K562 (cell line): ENCODE measurements around the gene POLN. TPM values are rescaled to one million over a fixed set of nuclear protein-coding genes. Genes with fewer than 3 reads are reported as not detected.

ENCODE experiments used
- ATAC-seq: fragments of 200-7000 bp; cut with Tn5 transposase; 3 replicates; pipeline ENCODE4 v1.9.1; 2020; ENCODE audit warnings: moderate library complexity
- BruUV-seq: library from RNA; stranded (reverse); fragments of 400-500 nt; replicated peaks from 2 replicates; lab custom pipeline; 2021; lab: Mats Ljungman, UMichigan
- CTCF ChIA-PET: fragments of 300-600 bp; formaldehyde crosslinking; extraction: SDS; loops from one replicate; lab custom pipeline; 2021; ENCODE audit warnings: low intra/inter-chr PET ratio; lab: Yijun Ruan, JAX
- POLR2A ChIA-PET: fragments of 300-600, 350-650 bp; sonication (Branson Sonifier 250); formaldehyde crosslinking; extraction: SDS; loops from one replicate; lab custom pipeline; 2021; ENCODE audit warnings: antibody characterized with exemption, inconsistent platforms; lab: Yijun Ruan, JAX
- DNase-seq, 4 experiments: peaks; one replicate each; pipeline versions ENCODE4 v3.0.0 to v3.0.0-alpha.2; 2011 to 2018; ENCODE audit warnings: low spot score in 3 of 4, mixed read lengths in 3 of 4; ENCODE audit errors: extremely low read depth in 1 of 4
- FAIRE-seq: peaks from 2 replicates; lab custom pipeline; 2011; peaks lifted over from hg19 to GRCh38; lab: Jason Lieb, UNC
- H2AFZ ChIP-seq: 2 replicates; pipeline ENCODE4 v1.6.0; 2011; ENCODE audit warnings: low read depth, low read length, control low read depth, inconsistent platforms
- H3K27ac ChIP-seq: fragments of 200-600 bp; 3 replicates; pipeline ENCODE4 v1.8.0; 2011; ENCODE audit warnings: low read depth, mild to moderate bottlenecking, control low read depth, inconsistent platforms, low read length, moderate library complexity, mixed read lengths; ENCODE audit errors: extremely low read depth
- H3K27me3 ChIP-seq, 2 experiments: fragments of 300-600 bp in 1 of 2; 2 replicates in 1 of 2; 3 replicates in 1 of 2; pipeline versions ENCODE4 v1.6.0 to v1.8.0; 2011; ENCODE audit warnings: inconsistent platforms in 2 of 2, low read length in 2 of 2, mild to moderate bottlenecking in 1 of 2, mixed read lengths in 1 of 2, moderate library complexity in 1 of 2; ENCODE audit not compliant: control insufficient read depth in 2 of 2, insufficient read depth in 2 of 2
- H3K36me3 ChIP-seq: fragments of 300-600 bp; 3 replicates; pipeline ENCODE4 v1.8.0; 2011; ENCODE audit warnings: mild to moderate bottlenecking, low read length, inconsistent platforms; ENCODE audit not compliant: control insufficient read depth, insufficient read depth
- H3K4me1 ChIP-seq, 2 experiments: fragments of 200-600 bp in 1 of 2; replicated peaks in 1 of 2; 2 replicates in 1 of 2; 3 replicates in 1 of 2; pipeline versions ENCODE4 v1.5.1 to v1.8.0; 2011; ENCODE audit warnings: inconsistent platforms in 2 of 2, low read length in 2 of 2, mild to moderate bottlenecking in 1 of 2, mixed read lengths in 1 of 2, moderate library complexity in 1 of 2; ENCODE audit not compliant: control insufficient read depth in 2 of 2, insufficient read depth in 2 of 2
- H3K4me2 ChIP-seq: 2 replicates; pipeline ENCODE4 v1.6.1; 2011; ENCODE audit warnings: low read length, control low read depth, inconsistent platforms, mixed read lengths; ENCODE audit not compliant: insufficient read depth
- H3K4me3 ChIP-seq: fragments of 200-600 bp; sonication (generic), shearing (Covaris generic); 2 replicates; pipeline ENCODE4 v1.5.1; 2016; ENCODE audit warnings: control low read depth, inconsistent platforms
- H3K79me2 ChIP-seq: fragments of 200-600 bp; 3 replicates; pipeline ENCODE4 v1.8.0; 2011; ENCODE audit warnings: low read length, inconsistent platforms; ENCODE audit not compliant: control insufficient read depth, insufficient read depth
- H3K9ac ChIP-seq, 2 experiments: 2 replicates each; pipeline versions ENCODE4 v1.6.0 to v1.6.1; 2011; ENCODE audit warnings: low read depth in 2 of 2, low read length in 2 of 2, control low read depth in 1 of 2, inconsistent platforms in 1 of 2, mild to moderate bottlenecking in 1 of 2, mixed read lengths in 1 of 2; ENCODE audit not compliant: insufficient read depth in 1 of 2
- H3K9me1 ChIP-seq: one replicate; pipeline ENCODE4 v1.6.0; 2011; ENCODE audit warnings: inconsistent platforms, mild to moderate bottlenecking, low read length, moderate library complexity; ENCODE audit not compliant: control insufficient read depth, insufficient read depth
- H3K9me3 ChIP-seq: replicated peaks from 2 replicates; pipeline ENCODE4 v1.5.1; 2011; ENCODE audit warnings: low read depth, low read length, inconsistent platforms; ENCODE audit not compliant: control insufficient read depth, insufficient read depth
- H4K20me1 ChIP-seq: replicated peaks from 2 replicates; pipeline ENCODE4 v1.6.1; 2011; ENCODE audit warnings: low read length, inconsistent platforms, mixed read lengths; ENCODE audit not compliant: control insufficient read depth, insufficient read depth
- AFF4 ChIP-seq: sonication (generic); formaldehyde crosslinking; IDR thresholded peaks from 2 replicates; pipeline ENCODE4 v1.8.0; 2023; ENCODE audit warnings: mild to moderate bottlenecking, missing genetic modification reagents
- MIER1 ChIP-seq: fragments of 450-650 bp; IDR thresholded peaks from 2 replicates; pipeline ENCODE4 v1.6.1; 2016; ENCODE audit warnings: antibody characterized with exemption, mild to moderate bottlenecking, low read depth
- MLX ChIP-seq, 2 experiments: fragments of 450-650 bp in 1 of 2; sonication (generic) in 1 of 2; formaldehyde crosslinking; conservative IDR thresholded peaks; 2 replicates each; pipeline versions ENCODE4 v1.4.0 to v1.8.1; 2020 to 2022; ENCODE audit warnings: mild to moderate bottlenecking in 1 of 2, missing genetic modification reagents in 1 of 2
- NCOA6 ChIP-seq: fragments of 450-650 bp; IDR thresholded peaks from 2 replicates; pipeline ENCODE4 v1.6.1; 2017; ENCODE audit warnings: mild to moderate bottlenecking
- SMC3 ChIP-seq: conservative IDR thresholded peaks from 2 replicates; pipeline ENCODE4 v1.6.1; 2011; ENCODE audit warnings: low read depth, low read length, improper control_type of control experiment; ENCODE audit not compliant: insufficient read depth
- TCF7L2 ChIP-seq: fragments of 150-350 bp; IDR thresholded peaks from 2 replicates; pipeline ENCODE4 v1.6.1; 2016; ENCODE audit warnings: low read depth, mild to moderate bottlenecking, low read length, moderate library complexity
- YY1 ChIP-seq, 3 experiments: IDR thresholded peaks; 2 replicates each; pipeline ENCODE4 v1.6.1; 2011; ENCODE audit warnings: low read length in 2 of 3, mild to moderate bottlenecking in 2 of 3, moderate library complexity in 2 of 3, borderline replicate concordance in 1 of 3, control low read depth in 1 of 3, low read depth in 1 of 3; ENCODE audit not compliant: insufficient read depth in 3 of 3, insufficient replicate concordance in 2 of 3, control insufficient read depth in 1 of 3, insufficient read length in 1 of 3; ENCODE audit errors: extremely low read depth in 1 of 3
- ZNF146 ChIP-seq: IDR thresholded peaks from one replicate; pipeline ENCODE4 v1.6.1; 2018; ENCODE audit warnings: missing compliant biosample characterization; ENCODE audit not compliant: unreplicated experiment
- ZNF398 ChIP-seq: fragments of 250-450 bp; sonication (Bioruptor Pico); IDR thresholded peaks from 2 replicates; pipeline ENCODE4 v1.8.0; 2021; ENCODE audit warnings: moderate library complexity, mild to moderate bottlenecking, inconsistent platforms
- ZNF445 ChIP-seq: fragments of 250-450 bp; sonication (Bioruptor Pico); IDR thresholded peaks from 2 replicates; pipeline ENCODE4 v1.4.0; 2020; ENCODE audit warnings: low read depth, mild to moderate bottlenecking, moderate library complexity
- ZNF707 ChIP-seq: fragments of 250-450 bp; sonication (Bioruptor Pico); conservative IDR thresholded peaks from 2 replicates; pipeline ENCODE4 v1.8.0; 2022; ENCODE audit warnings: inconsistent platforms, mild to moderate bottlenecking, moderate library complexity
- ZNF766 ChIP-seq: fragments of 200-800 bp; sonication (Bioruptor generic); conservative IDR thresholded peaks from 2 replicates; pipeline ENCODE4 v1.6.1; 2016; ENCODE audit warnings: missing genetic modification characterization, missing compliant biosample characterization
- ZNF77 ChIP-seq: fragments of 250-450 bp; sonication (Bioruptor Pico); IDR thresholded peaks from 2 replicates; pipeline ENCODE4 v1.5.0; 2020
- WGBS: fragments of 100-300 bp; shearing (Covaris generic); methylation state at CpG from one replicate; pipeline ENCODE4 v1.1.6; 2016; ENCODE audit warnings: low coverage, mixed read lengths; ENCODE audit not compliant: insufficient coverage; ENCODE audit errors: missing lambda C conversion rate; 5-methylcytosine and 5-hydroxymethylcytosine counted together
- in situ Hi-C: fragments of 300-500 bp; cut with MboI; formaldehyde crosslinking; loops from 4 replicates; pipeline ENCODE4 v1.15.0; 2018; ENCODE audit warnings: inconsistent platforms, mixed read lengths
- intact Hi-C: fragments of 100-400 bp; cut with micrococcal nuclease; formaldehyde crosslinking; loops from 2 replicates; pipeline ENCODE4 v1.14.2; 2022
- polyA plus RNA-seq, 8 experiments: library from polyadenylated mRNA; depleted of rRNA in 4 of 8; stranded (reverse) in 5 of 8; unstranded in 3 of 8; fragments of >200 nt; fragmentation: Nextera tagmentation in 2 of 8; fragmentation: Illumina TruSeq in 1 of 8; extraction: Ambion mirVana in 2 of 8; extraction: Trizol in 1 of 8; gene quantifications; 2 replicates each; pipeline versions ENCODE4 v1.2.1 to v1.2.3, GENCODE V29; 2011 to 2014; ENCODE audit warnings: inconsistent platforms in 1 of 8, missing spikeins in 1 of 8
- total RNA-seq, 7 experiments: library from RNA; depleted of rRNA in 6 of 7; stranded (reverse); fragments of >200 nt in 6 of 7; fragmentation: Illumina TruSeq in 2 of 7; extraction: Trizol in 2 of 7; gene quantifications; 2 replicates each; pipeline versions ENCODE4 v1.2.1 to v1.2.3, GENCODE V29; 2011 to 2021; ENCODE audit warnings: low replicate concordance in 1 of 7

The POLN gene
- total and polyA plus RNA-seq, 9 of the 15 experiments (the other 6 are each of a cell fraction or from before 2014, with no cell fraction given): 0.08 to 0.91 (median 0.32) TPM

GRCh38 chr4:2287594-2287915 lies 45.6 kb upstream of the POLN start:
- ATAC-seq: no peak
- H3K9ac ChIP-seq: peak overlapping the region in 1 of 2 experiments; percentile 20; a peak in 1 of 4 replicates
- DNase-seq: no peak
- H3K4me3 ChIP-seq: no peak overlapping the region
- in situ Hi-C loops (no loop called here), intact Hi-C loops (no loop called here)
- no peak for FAIRE-seq
- CTCF ChIA-PET: no interaction called here
- POLR2A ChIA-PET: interaction anchor here (0.7 kb wide), 1 partner anchor 447 kb away, joined by 4 read pairs; no protein-coding TSS in a partner anchor
- no peaks in the 10 kb centered on the region for H4K20me1 ChIP-seq
- peaks cover 0 to 49% of the 10 kb centered on the region in 2 experiments; a peak in 2 of 5 replicates for H3K4me1 ChIP-seq
- no peaks in the 10 kb centered on the region for H3K9me3 ChIP-seq
- 84% methylated on average over 3 of the region's 9 CpGs for WGBS
- peaks cover 2% of the 10 kb centered on the region for H3K9me1 ChIP-seq
- no peak overlapping the region for H3K27ac ChIP-seq
- H2AFZ ChIP-seq: no peak overlapping the region
- H3K79me2 ChIP-seq: no peaks in the 10 kb centered on the region
- H3K4me2 ChIP-seq: no peak overlapping the region
- no peaks in the 10 kb centered on the region for H3K36me3 ChIP-seq
- H3K27me3 ChIP-seq: no peaks in the 10 kb centered on the region
- TF ChIP-seq MIER1: no peak
- TF ChIP-seq ZNF146 (CRISPR knock-in tag): no peak
- TF ChIP-seq TCF7L2: no peak
- TF ChIP-seq YY1 (IDR thresholded peaks at IDR 0.05; ENCODE audit: borderline replicate concordance in 1 of 3, control insufficient read depth in 1 of 3, extremely low read depth in 1 of 3, insufficient read depth in 3 of 3, insufficient read length in 1 of 3, insufficient replicate concordance in 2 of 3, low read depth in 1 of 3, low read length in 2 of 3): no peak
- TF ChIP-seq ZNF445: no peak
- TF ChIP-seq MLX (CRISPR knock-in tag; conservative IDR thresholded peaks at IDR 0.05): no peak
- no peak for TF ChIP-seq ZNF77 (CRISPR knock-in tag)
- no peak for TF ChIP-seq SMC3
- TF ChIP-seq ZNF707: no peak
- TF ChIP-seq ZNF398 (CRISPR knock-in tag): no peak
- no peak for TF ChIP-seq AFF4
- TF ChIP-seq NCOA6: no peak
- no peak for TF ChIP-seq ZNF766 (CRISPR knock-in tag)
- TF ChIP-seq, all 486 proteins: peak for 0
- BruUV-seq: no TSS peak
